Natural killer cell (primary cell): ENCODE data around the gene FANCB. TPM values are rescaled to one million over a fixed set of nuclear protein-coding genes. Genes with fewer than 3 reads are reported as not detected.

Experiments
- ATAC-seq, 3 donors: fragments of 150-1000 bp in 2 of 3; fragments of 200-7000 bp in 1 of 3; cut with Tn5 transposase; 1 replicate in 1 of 3; 2 replicates in 2 of 3; pipeline ENCODE4 v1.10.0; 2021; ENCODE audit warnings: mild to moderate bottlenecking in 2 of 3, moderate library complexity in 2 of 3
- DNase-seq, 2 donors: peaks; one replicate each; pipeline versions ENCODE4 v3.0.0 to v3.0.0-alpha.2; 2013 to 2021; ENCODE audit warnings: mixed read lengths in 1 of 2
- H3K27ac ChIP-seq: one replicate; pipeline ENCODE4 v1.5.1; 2013; ENCODE audit warnings: mild to moderate bottlenecking, low read length
- H3K27me3 ChIP-seq: one replicate; pipeline ENCODE4 v1.6.1; 2013; ENCODE audit warnings: low read length; ENCODE audit not compliant: control insufficient read depth, insufficient read depth
- H3K36me3 ChIP-seq: one replicate; pipeline ENCODE4 v1.6.1; 2013; ENCODE audit warnings: low read length; ENCODE audit not compliant: control insufficient read depth, insufficient read depth
- H3K4me1 ChIP-seq: one replicate; pipeline ENCODE4 v1.6.1; 2013; ENCODE audit warnings: low read length; ENCODE audit not compliant: control insufficient read depth, insufficient read depth
- H3K4me3 ChIP-seq: one replicate; pipeline ENCODE4 v1.5.1; 2013; ENCODE audit warnings: low read length
- H3K9me3 ChIP-seq: one replicate; pipeline ENCODE4 v1.6.1; 2013; ENCODE audit warnings: low read length; ENCODE audit not compliant: control insufficient read depth, insufficient read depth
- H3K27ac Mint-ChIP-seq, 2 donors: one replicate each; pipeline ENCODE4 v1.8.0; 2022; ENCODE audit warnings: mild to moderate bottlenecking in 2 of 2, mixed read lengths in 2 of 2, moderate library complexity in 1 of 2
- H3K27me3 Mint-ChIP-seq, 2 donors: one replicate each; pipeline ENCODE4 v1.8.0; 2022; ENCODE audit warnings: low read depth in 2 of 2, mixed read lengths in 2 of 2
- H3K36me3 Mint-ChIP-seq: one replicate; pipeline ENCODE4 v1.8.0; 2022; ENCODE audit warnings: mixed read lengths
- H3K4me1 Mint-ChIP-seq, 2 donors: one replicate each; pipeline ENCODE4 v1.8.0; 2022; ENCODE audit warnings: mixed read lengths in 2 of 2
- H3K4me3 Mint-ChIP-seq: one replicate; pipeline ENCODE4 v1.8.0; 2022; ENCODE audit warnings: mild to moderate bottlenecking, moderate library complexity, mixed read lengths
- H3K9me3 Mint-ChIP-seq, 2 donors: one replicate each; pipeline ENCODE4 v1.8.0; 2022; ENCODE audit warnings: mixed read lengths in 2 of 2
- WGBS: methylation state at CpG from one replicate; pipeline ENCODE4 v1.1.7; 2013; ENCODE audit warnings: missing lambda C conversion rate; ENCODE audit not compliant: insufficient coverage; 5-methylcytosine and 5-hydroxymethylcytosine counted together
- intact Hi-C: fragments of 100-400 bp; cut with micrococcal nuclease; formaldehyde crosslinking; loops from one replicate; pipeline ENCODE4 v1.14.2; 2022
- total RNA-seq, 4 donors: library from RNA; stranded (reverse); fragments of 120-200 nt in 1 of 4; gene quantifications; one replicate each; pipeline versions ENCODE4 v1.2.3 to v1.2.4, GENCODE V29; 2013 to 2022
- TF ChIP-seq, protein P1 (sequence below): fragments of 200-600 bp; IDR thresholded peaks from one replicate; pipeline ENCODE4 v1.8.0; 2022; ENCODE audit warnings: antibody characterized with exemption

Gene FANCB
- 1 to 10 TPM; 6.0 to 9.3 (median 7.8) TPM for total RNA-seq
- 9.1 TPM for total RNA-seq (2013)

DNA sequence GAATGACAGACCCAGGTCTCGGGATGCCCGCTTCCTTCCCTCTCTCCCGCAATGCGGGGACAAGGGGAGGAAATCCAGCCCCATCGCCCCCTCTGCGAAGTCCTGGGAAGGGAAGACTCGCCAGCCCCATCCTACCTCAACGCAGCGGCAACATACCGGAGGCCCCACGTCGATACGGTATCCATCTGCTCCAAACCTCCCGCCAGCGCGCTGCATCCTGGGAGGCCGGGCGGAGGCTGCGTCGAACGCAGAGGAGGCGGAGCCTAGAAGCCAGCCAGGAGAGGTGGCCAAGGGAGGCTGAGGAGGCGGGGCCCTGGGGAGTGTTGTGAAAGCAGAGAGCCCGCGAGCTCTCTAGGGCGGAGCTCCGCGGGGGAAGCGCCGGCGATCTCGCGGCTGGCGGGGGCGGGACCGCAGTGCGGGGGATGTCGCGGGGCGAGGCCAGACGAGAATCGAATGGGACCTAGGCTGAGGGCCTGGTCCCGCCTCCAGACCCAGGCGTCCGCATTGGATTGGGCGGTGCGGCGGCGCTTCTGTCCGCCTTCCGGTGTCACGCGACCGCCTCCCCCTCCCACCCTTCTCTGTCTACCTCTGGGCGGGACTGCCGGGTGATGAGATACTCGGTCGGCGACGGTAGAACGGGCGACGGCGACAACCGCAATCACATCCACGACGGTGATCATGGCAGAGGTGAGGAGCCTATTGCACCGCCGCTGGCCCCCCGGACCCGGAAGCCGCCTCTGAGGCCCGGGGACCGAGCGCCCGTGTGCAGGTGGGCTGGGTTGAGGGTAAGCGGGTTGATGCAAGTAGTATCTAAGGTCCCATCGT is at the start of gene FANCB, which contains the start of gene MOSPD2:
TSS of gene FANCB (minus strand) at position 219 of the 825 bp plus-strand sequence. CDS start 7,559 bp downstream, outside the sequence.
TSS of gene MOSPD2 (plus strand) at position 571 of the 825 bp plus-strand sequence. CDS start at position 679, 108 bp downstream.
- ATAC-seq = peak; percentile 88 to 98 (median 89)
- H3K27ac ChIP-seq = peak within 1 kb of the TSS; percentile 82
- H3K27me3 ChIP-seq = no peaks in the 10 kb centered on the region
- Mint-ChIP-seq H3K27me3 (no peaks in the 10 kb centered on the region), H3K9me3 (no peaks in the 10 kb centered on the region), H3K4me1 (peaks cover 4 to 8% of the 10 kb centered on the region in 2 donors), H3K27ac (peak within 1 kb of the TSS; percentile 90 to 91), H3K36me3 (no peaks in the 10 kb centered on the region), H3K4me3 (peak within 1 kb of the TSS; percentile 92)
- peak; percentile 88 to 95 for DNase-seq
- 0% methylated on average over 76 of the region's 78 CpGs for WGBS
- intact Hi-C loops = loop anchor here (10.0 kb wide), 2 partner anchors 802 to 982 kb away; partner anchors contain the start of gene AP1S2
- H3K36me3 ChIP-seq = no peaks in the 10 kb centered on the region
- peaks cover 6% of the 10 kb centered on the region for H3K4me1 ChIP-seq
- peak within 1 kb of the TSS; percentile 76 for H3K4me3 ChIP-seq
- H3K9me3 ChIP-seq = no peaks in the 10 kb centered on the region
- TF ChIP-seq, protein P1, sequence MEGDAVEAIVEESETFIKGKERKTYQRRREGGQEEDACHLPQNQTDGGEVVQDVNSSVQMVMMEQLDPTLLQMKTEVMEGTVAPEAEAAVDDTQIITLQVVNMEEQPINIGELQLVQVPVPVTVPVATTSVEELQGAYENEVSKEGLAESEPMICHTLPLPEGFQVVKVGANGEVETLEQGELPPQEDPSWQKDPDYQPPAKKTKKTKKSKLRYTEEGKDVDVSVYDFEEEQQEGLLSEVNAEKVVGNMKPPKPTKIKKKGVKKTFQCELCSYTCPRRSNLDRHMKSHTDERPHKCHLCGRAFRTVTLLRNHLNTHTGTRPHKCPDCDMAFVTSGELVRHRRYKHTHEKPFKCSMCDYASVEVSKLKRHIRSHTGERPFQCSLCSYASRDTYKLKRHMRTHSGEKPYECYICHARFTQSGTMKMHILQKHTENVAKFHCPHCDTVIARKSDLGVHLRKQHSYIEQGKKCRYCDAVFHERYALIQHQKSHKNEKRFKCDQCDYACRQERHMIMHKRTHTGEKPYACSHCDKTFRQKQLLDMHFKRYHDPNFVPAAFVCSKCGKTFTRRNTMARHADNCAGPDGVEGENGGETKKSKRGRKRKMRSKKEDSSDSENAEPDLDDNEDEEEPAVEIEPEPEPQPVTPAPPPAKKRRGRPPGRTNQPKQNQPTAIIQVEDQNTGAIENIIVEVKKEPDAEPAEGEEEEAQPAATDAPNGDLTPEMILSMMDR = no peak

DNA sequence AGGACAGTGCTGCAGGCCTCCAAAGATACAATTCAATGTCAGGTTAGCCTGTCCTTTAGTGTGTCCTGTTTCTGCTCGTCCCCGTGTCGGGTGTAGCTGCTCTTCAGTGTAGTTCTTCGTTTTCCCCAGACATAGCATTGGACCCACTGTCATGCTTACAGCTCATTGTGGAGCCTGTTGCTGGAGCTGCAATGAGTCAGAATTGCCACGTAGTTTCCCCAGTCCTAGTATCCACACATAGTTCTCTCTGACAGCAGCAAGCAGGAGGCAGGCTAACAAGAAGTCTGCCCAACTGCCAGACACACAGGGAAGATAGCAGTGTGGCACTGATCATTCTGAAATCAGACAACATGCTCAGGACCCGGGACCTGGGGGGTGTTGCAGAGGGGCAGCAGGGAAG is 49.6 kb upstream of the FANCB start:
- no peak overlapping the region for H3K4me3 Mint-ChIP-seq
- no peaks in the 10 kb centered on the region for H3K9me3 Mint-ChIP-seq
- H3K27ac ChIP-seq = no peak overlapping the region
- H3K27ac Mint-ChIP-seq = no peak overlapping the region
- intact Hi-C loops = no loop called here
- no peaks in the 10 kb centered on the region for H3K27me3 Mint-ChIP-seq
- DNase-seq (no peak), ATAC-seq (no peak)
- no peak overlapping the region for H3K4me3 ChIP-seq
- H3K27me3 ChIP-seq = no peaks in the 10 kb centered on the region
- WGBS = 97% methylated on average over 6 of the region's 6 CpGs
- TF ChIP-seq, protein P1 = no peak
- H3K4me1 ChIP-seq = no peaks in the 10 kb centered on the region
- no peaks in the 10 kb centered on the region for H3K9me3 ChIP-seq
- no peaks in the 10 kb centered on the region for H3K36me3 Mint-ChIP-seq
- H3K36me3 ChIP-seq = no peaks in the 10 kb centered on the region
- H3K4me1 Mint-ChIP-seq = no peaks in the 10 kb centered on the region

DNA sequence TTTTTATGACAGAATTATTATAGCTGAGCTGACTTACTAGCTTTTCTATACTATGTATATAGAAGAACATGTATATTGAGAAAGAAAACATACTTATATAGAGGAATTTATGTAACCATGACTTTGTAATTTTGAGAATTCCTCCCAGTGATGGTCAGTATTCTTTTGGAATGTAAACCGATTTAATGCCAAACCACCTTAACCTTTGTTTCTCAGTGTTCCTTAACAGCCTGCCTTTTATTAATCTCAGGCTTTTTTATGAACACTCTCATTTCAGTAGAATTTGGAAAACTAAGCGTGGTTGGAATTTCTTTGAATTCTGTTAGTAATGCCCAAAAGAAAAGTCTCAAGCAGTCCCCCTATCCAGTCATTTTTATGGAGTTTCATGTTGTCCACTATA is 47.3 kb upstream of the FANCB start:
- H3K9me3 ChIP-seq = no peaks in the 10 kb centered on the region
- H3K27ac ChIP-seq = no peak overlapping the region
- no peaks in the 10 kb centered on the region for H3K27me3 ChIP-seq
- Mint-ChIP-seq H3K27ac (no peak overlapping the region), H3K9me3 (no peaks in the 10 kb centered on the region), H3K4me3 (no peak overlapping the region), H3K36me3 (no peaks in the 10 kb centered on the region), H3K4me1 (no peaks in the 10 kb centered on the region), H3K27me3 (no peaks in the 10 kb centered on the region)
- no peak for ATAC-seq
- DNase-seq = no peak
- intact Hi-C loops = no loop called here
- peaks cover 12% of the 10 kb centered on the region for H3K36me3 ChIP-seq
- TF ChIP-seq, protein P1 = no peak
- WGBS = 83% methylated on average over 1 of the region's 2 CpGs
- H3K4me1 ChIP-seq = no peaks in the 10 kb centered on the region
- no peak overlapping the region for H3K4me3 ChIP-seq
